Right ventricle myocardium superior (tissue), 1 donor: ENCODE data around the gene CETP. TPM values are rescaled to one million over a fixed set of nuclear protein-coding genes. Genes with fewer than 3 reads are reported as not detected.
A peak's percentile ranks its signal among the peaks of the same experiment; 100 is the strongest.

Experiments
- ATAC-seq: fragments of 200-7000 bp; cut with Tn5 transposase; one replicate; pipeline ENCODE4 v1.9.1; 2020; ENCODE audit warnings: mild to moderate bottlenecking; ENCODE audit not compliant: poor library complexity
- DNase-seq: peaks from one replicate; pipeline ENCODE4 v3.0.0-alpha.2; 2020
- intact Hi-C: fragments of 100-400 bp; cut with DNase I; formaldehyde crosslinking; loops from one replicate; pipeline ENCODE4 v1.11.2; 2022
- long read RNA-seq: library from polyadenylated mRNA; unstranded; transcript quantifications from one replicate; pipeline ENCODE4 v2.0.0, GENCODE V29; 2021
- total RNA-seq: library from RNA; stranded (reverse); fragmentation: NEBNext Ultra II Directional; extraction: Animal tissue kit (Norgen Biotek cat#: 25700); gene quantifications from one replicate; pipeline ENCODE4 v1.2.1, GENCODE V29; 2021
- donor health status: DM: no; HTN: yes; CAD: no; lungs with severe emphysema.

The CETP gene
- 0.24 TPM for total RNA-seq
- long read RNA-seq, partial matches to known transcripts: 0 of 2 reads
- long read RNA-seq, other reads (novel, unspliced or antisense): 0 of 2 reads

- DNase-seq (no peak), ATAC-seq (peak; percentile 42)
- intact Hi-C loops: no loop called here
Observed at GRCh38 chr16:56961851-56962281, at the start of gene CETP. TSS of gene CETP (plus strand) at chr16:56961950. CDS start at chr16:56961980, 30 bp downstream.

GRCh38 chr16:56912746-56913708, 48.7 kb upstream of the CETP start:
- DNase-seq (no peak), ATAC-seq (no peak)
- intact Hi-C loops: no loop called here

- ATAC-seq (no peak), DNase-seq (no peak)
- intact Hi-C loops: no loop called here
Observed at GRCh38 chr16:56914896-56915295, 46.9 kb upstream of the CETP start.

GRCh38 chr16:56915336-56916119, 46.2 kb upstream of the CETP start:
- DNase-seq (peak; percentile 61), ATAC-seq (no peak)
- intact Hi-C loops: no loop called here

- intact Hi-C loops: no loop called here
- DNase-seq (no peak), ATAC-seq (peak; percentile 61)
Observed at GRCh38 chr16:56916571-56917403, 45.0 kb upstream of the CETP start.

- no peak for DNase-seq
Observed at GRCh38 chr16:56918467-56919012, 43.2 kb upstream of the CETP start.

GRCh38 chr16:56919099-56919800, 42.5 kb upstream of the CETP start:
- DNase-seq (no peak), ATAC-seq (no peak)
- intact Hi-C loops: no loop called here

More at GRCh38 chr16:56918467-56919012, 43.2 kb upstream of the CETP start:
- no peak for ATAC-seq
- intact Hi-C loops: no loop called here

GRCh38 chr16:56921571-56921970, 40.2 kb upstream of the CETP start:
- intact Hi-C loops: no loop called here
- ATAC-seq: no peak
- no peak for DNase-seq

- intact Hi-C loops: no loop called here
- no peak for DNase-seq
- no peak for ATAC-seq
Observed at GRCh38 chr16:56923481-56924091, 38.2 kb upstream of the CETP start.

GRCh38 chr16:56927471-56927870, 34.3 kb upstream of the CETP start:
- DNase-seq (no peak), ATAC-seq (no peak)
- intact Hi-C loops: no loop called here

GRCh38 chr16:56929639-56930038, 32.1 kb upstream of the CETP start:
- intact Hi-C loops: loop anchor here (5.0 kb wide), 1 partner anchor 62 kb away; the partner anchor contains the start of gene SLC12A3
- DNase-seq (no peak), ATAC-seq (no peak)

GRCh38 chr16:56930486-56931270, 31.1 kb upstream of the CETP start:
- ATAC-seq (no peak), DNase-seq (no peak)
- intact Hi-C loops: loop anchor here (5.0 kb wide), 1 partner anchor 63 kb away; the partner anchor contains the start of gene SLC12A3

- intact Hi-C loops: loop anchor here (5.0 kb wide), 1 partner anchor 64 kb away; the partner anchor contains the start of gene SLC12A3
- ATAC-seq (no peak), DNase-seq (no peak)
Observed at GRCh38 chr16:56931271-56931891, 30.4 kb upstream of the CETP start.

- DNase-seq: peak; percentile 99
- peak; percentile 96 for ATAC-seq
- intact Hi-C loops: loop anchor here (5.0 kb wide), 1 partner anchor 65 kb away; the partner anchor contains the start of gene SLC12A3
Observed at GRCh38 chr16:56931892-56932720, 29.6 kb upstream of the CETP start, which contains the start of gene HERPUD1. TSS of gene HERPUD1 (plus strand) at chr16:56932142. CDS start at chr16:56932245, 103 bp downstream.
